ENCODE data around the gene HS6ST3. TPM values are rescaled to one million over a fixed set of nuclear protein-coding genes. Genes with fewer than 3 reads are reported as not detected.

Gene HS6ST3
- total RNA-seq, 1 experiment from 2014 or later: 0.11 TPM

DNA sequence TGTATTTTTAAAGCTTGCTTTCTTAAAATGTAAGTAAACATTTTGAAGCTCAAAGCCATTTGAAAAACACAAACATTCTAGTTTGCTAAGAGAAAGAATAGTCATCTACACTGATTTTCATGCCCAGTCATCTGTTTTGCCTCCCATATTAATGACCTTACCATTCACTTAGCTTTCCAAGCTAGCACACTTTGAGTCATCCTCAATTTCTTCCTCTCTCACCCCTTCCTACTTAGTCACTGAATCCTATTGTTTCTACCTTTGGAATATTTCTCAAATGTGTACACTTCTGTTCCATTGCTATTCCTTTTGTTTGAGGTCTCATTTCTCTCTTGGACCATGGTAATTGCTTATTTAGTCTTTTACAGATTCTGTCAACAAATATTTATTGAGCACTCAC, 7.3 kb upstream of the HS6ST3 start:
- Histone ChIP-seq H2AFZ (ENCODE audit: low read length) (no peak overlapping the region), H3K9me2 (replicated peaks; ENCODE audit: low read length) (no peaks in the 10 kb centered on the region), H3K4me2 (ENCODE audit: low read length) (no peak overlapping the region), H3K36me3 (ENCODE audit: low read depth, low read length) (no peaks in the 10 kb centered on the region), H3K9ac (ENCODE audit: low read length) (no peak overlapping the region), H3K4me1 (ENCODE audit: insufficient read depth, low read length) (no peaks in the 10 kb centered on the region), H3K79me2 (ENCODE audit: low read length) (no peaks in the 10 kb centered on the region), H3F3A (ENCODE audit: low read length, unreplicated experiment) (no peaks in the 10 kb centered on the region), H3K27ac (ENCODE audit: low read length) (no peak overlapping the region), H3K4me3 (ENCODE audit: low read length) (no peak overlapping the region), H4K20me1 (ENCODE audit: low read length) (no peaks in the 10 kb centered on the region), H3K9me3 (ENCODE audit: low read length) (no peaks in the 10 kb centered on the region), H3K27me3 (ENCODE audit: low read length) (peaks cover 8% of the 10 kb centered on the region)
- ATAC-seq (peak; percentile 74), DNase-seq (peak; percentile 48)
- intact Hi-C loops (cut with micrococcal nuclease): no loop called here
- BruUV-seq (replicated peaks): no TSS peak
- ChIA-PET CTCF (interaction anchor here (1.1 kb wide), 1 partner anchor 63 kb away, joined by 3 read pairs; no protein-coding TSS in a partner anchor), POLR2A (ENCODE audit: unreplicated experiment) (no interaction called here)
- TF ChIP-seq EZH2 (IDR thresholded peaks at IDR 0.05; ENCODE audit: low read length, unreplicated experiment): no peak
- TF ChIP-seq EZH2phosphoT487 (IDR thresholded peaks at IDR 0.05; ENCODE audit: borderline replicate concordance, low read length): no peak
- TF ChIP-seq, protein P1, sequence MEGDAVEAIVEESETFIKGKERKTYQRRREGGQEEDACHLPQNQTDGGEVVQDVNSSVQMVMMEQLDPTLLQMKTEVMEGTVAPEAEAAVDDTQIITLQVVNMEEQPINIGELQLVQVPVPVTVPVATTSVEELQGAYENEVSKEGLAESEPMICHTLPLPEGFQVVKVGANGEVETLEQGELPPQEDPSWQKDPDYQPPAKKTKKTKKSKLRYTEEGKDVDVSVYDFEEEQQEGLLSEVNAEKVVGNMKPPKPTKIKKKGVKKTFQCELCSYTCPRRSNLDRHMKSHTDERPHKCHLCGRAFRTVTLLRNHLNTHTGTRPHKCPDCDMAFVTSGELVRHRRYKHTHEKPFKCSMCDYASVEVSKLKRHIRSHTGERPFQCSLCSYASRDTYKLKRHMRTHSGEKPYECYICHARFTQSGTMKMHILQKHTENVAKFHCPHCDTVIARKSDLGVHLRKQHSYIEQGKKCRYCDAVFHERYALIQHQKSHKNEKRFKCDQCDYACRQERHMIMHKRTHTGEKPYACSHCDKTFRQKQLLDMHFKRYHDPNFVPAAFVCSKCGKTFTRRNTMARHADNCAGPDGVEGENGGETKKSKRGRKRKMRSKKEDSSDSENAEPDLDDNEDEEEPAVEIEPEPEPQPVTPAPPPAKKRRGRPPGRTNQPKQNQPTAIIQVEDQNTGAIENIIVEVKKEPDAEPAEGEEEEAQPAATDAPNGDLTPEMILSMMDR (conservative IDR thresholded peaks at IDR 0.05; ENCODE audit: low read depth, low read length): no peak

DNA sequence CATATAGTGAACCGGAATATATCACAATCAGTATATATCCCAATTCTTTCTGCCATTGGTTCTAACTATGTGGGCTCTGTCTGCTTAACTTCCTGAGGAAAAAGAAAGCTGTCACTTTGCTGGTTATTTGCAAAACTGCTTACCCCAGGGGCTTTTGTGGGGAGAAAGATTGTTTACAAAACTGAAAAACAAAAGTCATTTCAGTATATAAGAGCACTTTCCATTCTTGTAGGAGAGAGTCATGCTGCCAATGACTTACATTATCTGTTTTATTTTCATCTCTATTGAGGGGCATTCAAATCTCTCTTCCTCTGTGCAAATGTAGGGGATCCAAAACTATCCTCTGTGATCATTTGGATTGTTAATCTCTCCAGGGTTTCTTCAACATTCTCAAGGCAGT, 3.2 kb upstream of the HS6ST3 start:
- Histone ChIP-seq H3K27me3 (ENCODE audit: low read length) (peaks cover 39% of the 10 kb centered on the region), H3K27ac (ENCODE audit: low read length) (no peak overlapping the region), H4K20me1 (ENCODE audit: low read length) (no peaks in the 10 kb centered on the region), H3F3A (ENCODE audit: low read length, unreplicated experiment) (no peaks in the 10 kb centered on the region), H3K4me3 (ENCODE audit: low read length) (no peak overlapping the region), H3K79me2 (ENCODE audit: low read length) (no peaks in the 10 kb centered on the region), H2AFZ (ENCODE audit: low read length) (no peak overlapping the region), H3K9me3 (ENCODE audit: low read length) (no peaks in the 10 kb centered on the region), H3K9me2 (replicated peaks; ENCODE audit: low read length) (no peaks in the 10 kb centered on the region), H3K9ac (ENCODE audit: low read length) (no peak overlapping the region), H3K36me3 (ENCODE audit: low read depth, low read length) (no peaks in the 10 kb centered on the region), H3K4me1 (ENCODE audit: insufficient read depth, low read length) (0 out of 2 replicates have a peak, but pooled peaks cover 4% of the 10 kb centered on the region), H3K4me2 (ENCODE audit: low read length) (no peak overlapping the region)
- ATAC-seq: no peak
- POLR2A ChIA-PET (ENCODE audit: unreplicated experiment): interaction anchor here (0.5 kb wide), 1 partner anchor 155 kb away, joined by 10 read pairs; no protein-coding TSS in a partner anchor
- no peak for DNase-seq
- no peak for TF ChIP-seq EZH2phosphoT487 (IDR thresholded peaks at IDR 0.05; ENCODE audit: borderline replicate concordance, low read length)
- TF ChIP-seq, protein P1 (conservative IDR thresholded peaks at IDR 0.05; ENCODE audit: low read depth, low read length): no peak
- TF ChIP-seq EZH2 (IDR thresholded peaks at IDR 0.05; ENCODE audit: low read length, unreplicated experiment): no peak
- BruUV-seq (replicated peaks): no TSS peak
- CTCF ChIA-PET: no interaction called here
- intact Hi-C loops (cut with micrococcal nuclease): no loop called here

DNA sequence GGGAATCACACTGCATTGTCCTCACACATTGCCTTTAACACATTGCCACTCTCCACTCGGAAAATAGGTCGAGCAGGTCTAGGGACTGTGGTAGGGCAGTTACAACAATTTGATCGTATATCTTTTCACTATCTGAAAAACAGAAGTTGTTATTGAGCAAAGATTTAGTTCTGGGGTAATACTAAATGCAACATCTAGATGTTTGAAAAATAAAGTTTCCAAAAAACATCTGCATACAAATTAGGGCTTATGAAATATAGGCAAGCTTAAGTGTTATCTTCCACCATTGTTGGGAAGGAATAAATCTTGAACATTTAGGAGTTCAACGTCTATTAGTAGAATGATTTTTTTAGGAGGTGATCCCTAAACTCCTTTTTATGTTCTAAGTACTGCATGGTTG, 768 bp upstream of the HS6ST3 start:
- CTCF ChIA-PET: no interaction called here
- H3K9me3 ChIP-seq (ENCODE audit: low read length): no peaks in the 10 kb centered on the region
- H3K4me3 ChIP-seq (ENCODE audit: low read length): no peak overlapping the region
- H3K36me3 ChIP-seq (ENCODE audit: low read depth, low read length): no peaks in the 10 kb centered on the region
- no peak for TF ChIP-seq EZH2 (IDR thresholded peaks at IDR 0.05; ENCODE audit: low read length, unreplicated experiment)
- no peak for TF ChIP-seq EZH2phosphoT487 (IDR thresholded peaks at IDR 0.05; ENCODE audit: borderline replicate concordance, low read length)
- TF ChIP-seq, protein P1 (conservative IDR thresholded peaks at IDR 0.05; ENCODE audit: low read depth, low read length): no peak
- POLR2A ChIA-PET (ENCODE audit: unreplicated experiment): no interaction called here
- no peaks in the 10 kb centered on the region for H3K79me2 ChIP-seq (ENCODE audit: low read length)
- H3K27ac ChIP-seq (ENCODE audit: low read length): no peak overlapping the region
- H3K4me1 ChIP-seq (ENCODE audit: insufficient read depth, low read length): peaks cover 15% of the 10 kb centered on the region
- H3K9ac ChIP-seq (ENCODE audit: low read length): no peak overlapping the region
- no peak overlapping the region for H3K4me2 ChIP-seq (ENCODE audit: low read length)
- no peaks in the 10 kb centered on the region for H4K20me1 ChIP-seq (ENCODE audit: low read length)
- no peak for ATAC-seq
- H3F3A ChIP-seq (ENCODE audit: low read length, unreplicated experiment): no peaks in the 10 kb centered on the region
- intact Hi-C loops (cut with micrococcal nuclease): no loop called here
- no peaks in the 10 kb centered on the region for H3K9me2 ChIP-seq (replicated peaks; ENCODE audit: low read length)
- DNase-seq: no peak
- no peak overlapping the region for H2AFZ ChIP-seq (ENCODE audit: low read length)
- peaks cover 50% of the 10 kb centered on the region for H3K27me3 ChIP-seq (ENCODE audit: low read length)
- BruUV-seq (replicated peaks): no TSS peak

All from PC-3 (cell line).